A673 (cell line): ENCODE data around the gene FRK. TPM values are rescaled to one million over a fixed set of nuclear protein-coding genes. Genes with fewer than 3 reads are reported as not detected.
A peak's percentile ranks its signal among the peaks of the same experiment; 100 is the strongest.

ENCODE experiments used
- BruUV-seq: library from RNA; stranded (reverse); fragments of 400-500 nt; replicated peaks from 2 replicates; lab custom pipeline; 2021; lab: Mats Ljungman, UMichigan
- CTCF ChIA-PET: fragments of 300-600 bp; sonication (Branson Sonifier 250); formaldehyde crosslinking; loops from one replicate; lab custom pipeline; 2022; ENCODE audit warnings: antibody characterized with exemption; lab: Charles Lee
- POLR2A ChIA-PET: fragments of 300-600 bp; sonication (Branson Sonifier 250); formaldehyde crosslinking; loops from one replicate; lab custom pipeline; 2022; ENCODE audit warnings: antibody characterized with exemption; ENCODE audit not compliant: low non-redundant PET; lab: Charles Lee
- DNase-seq: peaks from one replicate; pipeline ENCODE4 v3.0.0-alpha.2; 2015; ENCODE audit warnings: low spot score
- H3K27ac ChIP-seq: fragments of 200-600 bp; sonication (generic); 2 replicates; pipeline ENCODE4 v1.5.1; 2016; ENCODE audit warnings: mixed run types, low read depth, mild to moderate bottlenecking, mixed read lengths, antibody characterized with exemption, low read length; ENCODE audit not compliant: poor library complexity, severe bottlenecking
- H3K27me3 ChIP-seq: fragments of 200-600 bp; sonication (generic); replicated peaks from 2 replicates; pipeline ENCODE4 v1.6.1; 2017; ENCODE audit warnings: mixed run types, low read depth, mild to moderate bottlenecking, mixed read lengths, antibody characterized with exemption, low read length; ENCODE audit not compliant: insufficient read depth, poor library complexity
- H3K36me3 ChIP-seq: fragments of 200-600 bp; sonication (generic); 2 replicates; pipeline ENCODE4 v1.6.1; 2016; ENCODE audit warnings: mixed run types, mild to moderate bottlenecking, mixed read lengths, antibody characterized with exemption, low read length; ENCODE audit not compliant: insufficient read depth, poor library complexity, severe bottlenecking
- H3K4me1 ChIP-seq: fragments of 200-600 bp; sonication (generic); 2 replicates; pipeline ENCODE4 v1.6.1; 2017; ENCODE audit warnings: mixed run types, mild to moderate bottlenecking, mixed read lengths, antibody characterized with exemption, low read length; ENCODE audit not compliant: insufficient read depth, poor library complexity, severe bottlenecking
- H3K4me3 ChIP-seq: fragments of 200-600 bp; sonication (generic); 2 replicates; pipeline ENCODE4 v1.5.1; 2016; ENCODE audit warnings: low read depth, mixed run types, mild to moderate bottlenecking, mixed read lengths, low read length; ENCODE audit not compliant: poor library complexity, severe bottlenecking
- H3K9me3 ChIP-seq: fragments of 200-600 bp; sonication (generic); 2 replicates; pipeline ENCODE4 v1.6.1; 2016; ENCODE audit warnings: mixed run types, low read depth, mild to moderate bottlenecking, mixed read lengths, antibody characterized with exemption, low read length; ENCODE audit not compliant: poor library complexity, severe bottlenecking
- CTCF ChIP-seq: fragments of 300-800, 200-600 bp; sonication (generic); conservative IDR thresholded peaks from 2 replicates; pipeline ENCODE4 v1.5.1; 2017; ENCODE audit warnings: low read depth, mild to moderate bottlenecking, antibody characterized with exemption, low read length, moderate library complexity, mixed read lengths
- EZH2 ChIP-seq: fragments of 200-600 bp; sonication (generic); IDR thresholded peaks from 2 replicates; pipeline ENCODE4 v1.6.1; 2017; ENCODE audit warnings: borderline replicate concordance, low read depth, mild to moderate bottlenecking, mixed read lengths, antibody characterized with exemption, low read length; ENCODE audit not compliant: poor library complexity, severe bottlenecking
- intact Hi-C: fragments of 100-400 bp; cut with micrococcal nuclease; formaldehyde crosslinking; loops from one replicate; pipeline ENCODE4 v1.10.0; 2022; ENCODE audit not compliant: unreplicated experiment
- total RNA-seq: library from RNA; stranded (reverse); gene quantifications from 2 replicates; pipeline ENCODE4 v1.2.3, GENCODE V29; 2021

Gene FRK
- total RNA-seq, 1 experiment from 2014 or later: 12.3 TPM

DNA sequence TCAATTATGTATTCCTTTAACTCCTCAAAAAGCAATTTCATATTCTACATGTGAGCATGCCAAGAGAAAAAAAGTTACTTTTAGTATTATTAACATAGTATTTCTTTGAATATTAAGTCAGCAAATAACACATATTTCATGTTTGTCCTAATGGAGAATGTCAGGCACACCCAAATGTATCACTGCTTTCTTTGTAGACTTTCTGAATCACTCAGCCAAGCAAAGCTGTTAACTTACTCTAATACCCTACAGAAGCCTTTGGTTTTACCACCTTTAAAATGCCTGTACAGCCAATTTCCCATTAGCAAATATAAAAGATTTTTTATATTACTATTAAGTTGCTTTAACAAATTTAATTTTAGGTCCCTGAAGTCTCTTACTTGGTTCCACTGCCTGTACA, 23.8 kb downstream of the FRK start:
- TF ChIP-seq CTCF (no peak), EZH2 (no peak)
- no peaks in the 10 kb centered on the region for H3K9me3 ChIP-seq
- H3K4me3 ChIP-seq: no peak overlapping the region
- no TSS peak for BruUV-seq
- no peaks in the 10 kb centered on the region for H3K27me3 ChIP-seq
- no peaks in the 10 kb centered on the region for H3K36me3 ChIP-seq
- intact Hi-C loops: no loop called here
- no peak for DNase-seq
- H3K27ac ChIP-seq: peak overlapping the region; percentile 69
- CTCF ChIA-PET: no interaction called here
- peaks cover 55% of the 10 kb centered on the region for H3K4me1 ChIP-seq
- POLR2A ChIA-PET: no interaction called here

GRCh38 chr6:116036075-116036773, 24.5 kb downstream of the FRK start:
- BruUV-seq: no TSS peak
- intact Hi-C loops: no loop called here
- TF ChIP-seq EZH2 (no peak), CTCF (no peak)
- H3K27ac ChIP-seq: peak overlapping the region; percentile 69
- H3K27me3 ChIP-seq: no peaks in the 10 kb centered on the region
- H3K4me3 ChIP-seq: no peak overlapping the region
- POLR2A ChIA-PET: no interaction called here
- H3K4me1 ChIP-seq: peaks cover 61% of the 10 kb centered on the region
- H3K9me3 ChIP-seq: no peaks in the 10 kb centered on the region
- H3K36me3 ChIP-seq: no peaks in the 10 kb centered on the region
- no peak for DNase-seq
- CTCF ChIA-PET: no interaction called here

DNA sequence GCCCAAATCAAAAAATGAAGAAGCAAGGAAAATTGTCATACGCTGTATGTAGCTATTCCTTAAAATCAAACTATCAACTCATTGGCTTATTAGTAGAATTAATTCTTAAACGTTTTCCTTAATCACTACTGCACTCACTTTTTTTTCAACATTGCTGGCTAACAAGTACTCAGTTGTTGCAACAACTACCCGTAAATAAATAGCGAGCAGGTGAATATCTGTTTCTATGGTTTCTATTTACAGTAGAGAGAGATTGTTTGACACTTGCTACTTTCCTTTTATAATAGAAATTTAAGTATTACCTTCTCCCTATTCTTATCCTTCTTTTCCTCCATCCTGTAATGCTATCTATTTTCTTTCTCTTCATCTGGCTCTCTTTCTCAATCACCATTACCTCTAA, 25.1 kb downstream of the FRK start:
- peak overlapping the region; percentile 69 for H3K27ac ChIP-seq
- BruUV-seq: no TSS peak
- H3K4me1 ChIP-seq: peaks cover 67% of the 10 kb centered on the region
- POLR2A ChIA-PET: no interaction called here
- intact Hi-C loops: no loop called here
- TF ChIP-seq EZH2 (no peak), CTCF (no peak)
- H3K9me3 ChIP-seq: no peaks in the 10 kb centered on the region
- H3K4me3 ChIP-seq: no peak overlapping the region
- DNase-seq: no peak
- H3K36me3 ChIP-seq: no peaks in the 10 kb centered on the region
- CTCF ChIA-PET: no interaction called here
- H3K27me3 ChIP-seq: no peaks in the 10 kb centered on the region
